Gastrocnemius medialis (tissue), 4 donors: Measurements from ENCODE around the gene PTPRN2.

Experiments
- POLR2A ChIP-seq, 2 donors: fragments of 450-650 bp; IDR thresholded peaks; one replicate each; pipeline ENCODE4 v1.6.1; 2017; ENCODE audit warnings: antibody characterized with exemption in 2 of 2, mild to moderate bottlenecking in 2 of 2, moderate library complexity in 2 of 2
- TF ChIP-seq, protein P1 (sequence below), 5 experiments: fragments of 450-650 bp in 3 of 5; fragments of 200-600 bp in 2 of 5; sonication (generic) in 2 of 5; IDR thresholded peaks in 4 of 5; conservative IDR thresholded peaks in 1 of 5; 1 replicate in 4 of 5; 2 replicates in 1 of 5; pipeline ENCODE4 v1.5.1; 2016 to 2019; ENCODE audit warnings: antibody characterized with exemption in 5 of 5, mild to moderate bottlenecking in 3 of 5, moderate library complexity in 3 of 5

DNA sequence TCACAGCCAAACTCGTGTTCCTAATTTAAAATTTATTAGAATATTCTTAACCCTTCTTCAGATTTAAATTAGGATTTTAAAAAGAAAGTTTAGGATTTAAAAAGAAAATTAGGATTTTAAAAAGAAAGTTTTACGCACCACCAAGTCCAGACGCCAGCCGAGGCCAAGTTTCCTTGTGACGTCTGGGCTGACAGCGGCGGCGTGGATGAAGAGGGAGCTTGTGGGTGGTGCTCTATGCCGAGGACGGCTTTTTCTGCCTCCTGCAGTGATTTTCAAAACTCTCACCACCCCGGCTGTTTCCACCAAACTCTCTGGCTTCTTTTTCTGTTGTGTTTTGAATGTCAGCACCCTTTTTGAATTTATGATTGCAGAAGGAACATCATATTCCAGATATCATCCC lies 997.9 kb downstream of the PTPRN2 start:
- TF ChIP-seq POLR2A (IDR thresholded peaks at IDR 0.05): no peak
- TF ChIP-seq, protein P1, sequence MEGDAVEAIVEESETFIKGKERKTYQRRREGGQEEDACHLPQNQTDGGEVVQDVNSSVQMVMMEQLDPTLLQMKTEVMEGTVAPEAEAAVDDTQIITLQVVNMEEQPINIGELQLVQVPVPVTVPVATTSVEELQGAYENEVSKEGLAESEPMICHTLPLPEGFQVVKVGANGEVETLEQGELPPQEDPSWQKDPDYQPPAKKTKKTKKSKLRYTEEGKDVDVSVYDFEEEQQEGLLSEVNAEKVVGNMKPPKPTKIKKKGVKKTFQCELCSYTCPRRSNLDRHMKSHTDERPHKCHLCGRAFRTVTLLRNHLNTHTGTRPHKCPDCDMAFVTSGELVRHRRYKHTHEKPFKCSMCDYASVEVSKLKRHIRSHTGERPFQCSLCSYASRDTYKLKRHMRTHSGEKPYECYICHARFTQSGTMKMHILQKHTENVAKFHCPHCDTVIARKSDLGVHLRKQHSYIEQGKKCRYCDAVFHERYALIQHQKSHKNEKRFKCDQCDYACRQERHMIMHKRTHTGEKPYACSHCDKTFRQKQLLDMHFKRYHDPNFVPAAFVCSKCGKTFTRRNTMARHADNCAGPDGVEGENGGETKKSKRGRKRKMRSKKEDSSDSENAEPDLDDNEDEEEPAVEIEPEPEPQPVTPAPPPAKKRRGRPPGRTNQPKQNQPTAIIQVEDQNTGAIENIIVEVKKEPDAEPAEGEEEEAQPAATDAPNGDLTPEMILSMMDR (IDR thresholded peaks at IDR 0.05 in 4 of 5, conservative IDR thresholded peaks at IDR 0.05 in 1 of 5): no peak
